Right renal pelvis (tissue), 4 donors: ENCODE measurements around the gene ZNF12. TPM values are rescaled to one million over a fixed set of nuclear protein-coding genes. Genes with fewer than 3 reads are reported as not detected.
"Not testable (repeated sequence)": the region's sequence is repeated elsewhere in the genome, so short reads cannot be mapped to it uniquely, and the experiment has no call there.

Experiments
- DNase-seq, 4 donors: peaks; one replicate each; pipeline ENCODE4 v3.0.0-alpha.2; 2013; ENCODE audit warnings: low read depth in 4 of 4, low spot score in 3 of 4, missing footprints in 1 of 4
- polyA plus RNA-seq, 4 donors: library from polyadenylated mRNA; unstranded; fragments of 120-200 nt; gene quantifications; one replicate each; pipeline ENCODE4 v1.2.1, GENCODE V29; 2013; ENCODE audit not compliant: insufficient read length in 4 of 4

Gene ZNF12
- polyA plus RNA-seq = 10 to 100 TPM; 33.9 to 46.2 (median 44.4) TPM

DNA sequence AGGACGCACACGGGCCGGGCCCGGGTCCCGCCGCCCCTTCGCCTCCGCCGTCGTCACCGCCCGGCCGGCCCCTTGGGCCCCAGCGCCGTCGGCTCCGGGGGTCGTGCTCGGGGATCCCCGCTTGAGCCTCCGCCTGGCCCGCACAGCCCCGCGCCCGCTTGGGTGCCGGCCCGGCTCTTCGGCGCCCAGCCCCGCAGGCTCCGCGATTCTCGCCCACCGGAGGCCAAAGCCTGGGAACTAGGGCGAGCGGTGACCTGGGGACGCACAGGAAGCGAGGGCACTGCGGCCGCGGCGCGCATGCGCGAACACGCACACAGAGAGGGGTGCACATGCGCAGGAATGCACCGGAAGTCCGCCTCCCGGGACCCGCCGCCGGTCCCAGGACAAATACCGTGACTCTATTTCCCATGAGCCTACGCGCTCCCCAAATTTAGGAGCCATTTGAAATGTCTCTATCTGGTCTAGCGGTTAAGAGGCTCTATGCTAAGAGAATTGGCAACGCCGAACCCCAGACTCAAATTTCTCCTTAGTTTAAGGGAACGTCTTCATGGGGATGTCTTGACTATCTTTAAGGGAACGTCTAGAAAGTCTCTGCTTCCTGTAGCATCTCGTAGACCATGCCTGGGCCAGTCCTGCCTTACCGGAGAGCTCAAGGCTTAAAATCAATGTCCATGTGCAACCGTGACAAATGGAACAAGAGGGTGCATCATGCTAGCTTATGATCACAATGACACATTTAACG, at the start of gene ZNF12:
TSS of gene ZNF12 (minus strand) at position 282 of the 742 bp plus-strand sequence. CDS start 1,774 bp downstream, outside the sequence.
- DNase-seq = peak; percentile 88 to 94 (median 90)

DNA sequence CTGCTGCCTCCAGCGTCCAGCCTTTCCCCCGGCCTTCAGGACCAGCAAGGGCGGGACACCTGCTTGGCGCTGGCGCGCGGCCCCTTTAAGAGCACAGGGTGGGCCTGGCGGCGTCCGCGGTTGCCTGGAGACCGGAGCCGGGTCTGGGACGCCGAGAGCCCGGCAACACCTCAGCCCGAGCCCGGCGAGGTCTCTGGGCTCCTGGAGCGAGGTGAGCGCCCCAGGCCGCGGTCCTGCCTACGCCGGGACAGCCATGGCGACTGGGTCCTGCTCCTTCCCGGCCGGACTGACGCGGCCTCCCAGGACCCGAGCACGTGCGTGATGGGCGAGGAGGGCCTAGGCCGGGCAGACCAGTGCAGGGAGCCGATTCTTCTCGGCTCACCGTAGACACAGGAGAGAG, 47.2 kb upstream of the ZNF12 start, which contains the start of gene RSPH10B2:
TSS of gene RSPH10B2 (plus strand) at position 140 of the 400 bp plus-strand sequence. CDS start 3,575 bp downstream, outside the sequence.
- DNase-seq = not testable (repeated sequence)

GRCh38 chr7:6750173-6750572, 43.4 kb upstream of the ZNF12 start:
- not testable (repeated sequence) for DNase-seq

DNA sequence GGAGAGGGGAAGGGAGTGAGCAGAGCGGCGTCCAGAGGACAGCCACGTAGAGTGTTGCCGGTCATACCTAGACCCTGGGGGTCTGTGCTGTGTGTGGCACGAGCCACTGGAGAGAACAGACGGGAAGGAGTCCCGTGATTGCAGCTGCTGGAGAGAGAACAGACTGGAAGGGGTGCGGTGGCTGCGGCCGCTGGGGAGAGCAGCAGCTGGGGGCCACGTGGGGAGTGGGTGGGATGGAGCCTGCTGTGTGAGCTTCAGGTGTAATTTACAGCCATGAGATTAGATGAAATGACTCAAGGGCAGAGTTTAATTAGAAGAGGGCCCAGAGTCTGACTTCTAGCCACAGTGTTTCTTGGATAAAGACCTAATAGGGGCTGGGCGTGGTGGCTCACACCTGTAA, 42.6 kb upstream of the ZNF12 start:
- DNase-seq = not testable (repeated sequence)

GRCh38 chr7:6744410-6745100, 37.8 kb upstream of the ZNF12 start:
- DNase-seq = not testable (repeated sequence)

GRCh38 chr7:6738415-6738814, 31.7 kb upstream of the ZNF12 start:
- DNase-seq = not testable (repeated sequence)

DNA sequence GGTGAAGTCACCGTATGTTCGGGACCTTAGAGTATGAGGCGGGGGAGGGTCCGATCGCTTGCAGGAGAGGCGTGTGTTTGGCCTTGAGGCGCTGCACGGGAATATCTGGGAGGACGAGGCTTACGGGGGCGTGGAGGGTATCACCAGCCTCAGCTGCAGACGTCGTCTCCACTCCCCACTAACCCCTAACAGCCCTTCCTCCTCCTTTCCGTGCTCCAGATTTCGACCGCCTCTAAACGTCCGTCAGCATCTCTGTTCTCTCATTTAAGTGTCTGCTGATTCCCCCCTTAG, 23.5 kb upstream of the ZNF12 start:
- peak in 1 of 4 donors; percentile 12 for DNase-seq

DNA sequence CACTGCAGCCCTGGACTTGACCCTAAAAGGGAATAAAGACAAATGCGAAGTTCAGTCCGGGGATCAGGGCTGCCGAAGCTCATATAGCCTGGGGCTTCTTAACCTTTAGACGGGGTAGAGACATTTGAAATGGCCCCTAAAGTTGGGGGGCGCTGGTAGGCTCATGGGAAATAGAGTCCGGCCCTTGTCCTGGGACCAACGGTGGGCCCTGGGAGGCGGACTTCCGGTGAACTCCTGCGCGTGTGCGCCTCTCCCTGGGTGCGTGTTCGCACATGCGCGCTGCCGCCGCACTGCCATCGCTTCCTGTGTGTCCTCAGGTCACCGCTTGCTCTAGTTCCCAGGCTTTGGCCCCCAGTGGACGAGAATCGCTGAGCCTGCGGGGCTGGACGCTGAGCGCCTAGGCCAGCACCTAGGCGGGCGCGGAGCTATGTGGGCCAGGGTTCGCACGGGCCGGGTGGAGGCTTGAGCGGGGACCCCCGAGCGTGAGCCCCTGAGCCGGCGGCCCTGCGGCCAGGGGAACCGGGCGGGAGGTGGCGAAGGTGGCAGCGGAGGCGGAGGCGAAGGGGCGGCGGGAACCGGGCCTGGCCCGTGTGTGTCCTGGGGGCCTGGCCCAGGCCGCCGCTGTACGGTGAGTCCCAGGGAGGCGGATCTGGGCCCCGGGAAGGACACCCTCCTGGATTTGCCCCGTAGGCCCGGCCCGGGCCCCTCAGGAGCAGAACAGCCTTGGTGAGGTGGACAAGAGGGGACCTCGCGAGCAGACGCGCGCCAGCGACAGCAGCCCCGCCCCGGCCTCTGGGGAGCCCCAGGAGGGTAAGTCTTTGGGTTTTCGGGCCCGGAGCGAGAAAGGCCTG, 23.0 kb upstream of the ZNF12 start:
- DNase-seq = peak; percentile 84 to 89 (median 86)

DNA sequence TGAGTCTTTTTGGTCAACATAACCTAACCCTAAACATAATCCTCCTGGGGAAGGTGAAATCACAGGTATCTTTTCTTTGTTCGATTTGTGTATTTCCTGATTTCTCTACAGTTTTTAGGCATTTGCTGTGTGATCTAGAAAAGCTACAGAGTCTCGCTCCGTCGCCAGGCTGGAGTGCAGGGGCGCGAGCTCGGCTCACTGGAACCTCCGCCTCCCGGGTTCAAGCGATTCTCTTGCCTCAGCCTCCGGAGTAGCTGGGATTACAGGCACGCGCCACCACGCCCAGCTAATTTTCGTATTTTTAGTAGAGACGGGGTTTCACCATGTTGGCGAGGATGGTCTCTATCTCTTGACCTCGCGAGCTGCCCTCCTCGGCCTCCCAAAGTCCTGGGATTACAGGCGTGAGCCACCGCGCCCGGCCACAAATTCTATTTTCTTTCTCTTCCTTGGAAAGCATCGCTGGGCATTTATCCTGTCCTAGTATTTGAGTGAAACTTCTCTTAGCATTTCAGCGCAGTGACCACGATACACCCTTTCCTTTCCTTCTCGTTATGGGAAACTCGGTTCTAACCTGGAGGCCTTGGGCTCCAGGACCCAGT, 22.2 kb upstream of the ZNF12 start:
- not testable (repeated sequence) for DNase-seq

DNA sequence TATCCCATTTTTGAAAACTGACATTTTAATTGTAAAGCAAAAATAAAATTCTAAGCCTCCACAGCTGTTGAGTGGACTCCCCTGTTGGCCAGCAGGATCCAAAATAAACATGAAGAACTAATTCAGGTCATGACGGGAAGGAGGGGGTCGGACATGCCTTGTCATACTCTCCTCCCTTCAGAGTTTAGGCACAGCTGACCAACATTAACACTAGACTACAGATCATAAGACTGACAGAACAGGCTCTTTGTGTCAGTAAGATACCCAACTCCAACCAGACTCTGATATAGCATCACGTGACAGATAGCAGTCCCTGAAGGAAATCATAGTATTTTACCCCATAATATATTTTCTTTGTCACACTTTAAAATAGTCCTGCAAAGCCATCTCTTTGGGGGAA, 20.9 kb upstream of the ZNF12 start:
- DNase-seq = peak in 3 of 4 donors; percentile 2 to 38 (median 31)

DNA sequence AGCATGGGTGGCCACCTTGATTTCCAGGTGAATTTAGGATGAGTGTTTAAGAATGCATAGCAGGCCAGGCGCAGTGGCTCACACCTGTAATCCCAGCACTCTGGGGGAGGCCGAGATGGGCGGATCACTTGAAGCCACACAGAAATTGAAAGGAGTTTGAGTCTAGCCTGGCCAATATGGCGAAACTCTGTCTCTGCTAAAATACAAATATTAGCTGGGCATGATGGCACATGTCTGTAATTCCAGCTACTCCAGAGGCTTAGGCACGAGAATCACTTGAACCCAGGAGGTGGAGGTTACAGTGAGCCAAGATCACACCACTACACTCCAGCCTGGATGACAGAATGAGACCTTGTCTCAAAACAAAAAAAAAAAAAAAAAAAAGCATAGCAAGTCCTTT, 19.6 kb upstream of the ZNF12 start:
- DNase-seq = not testable (repeated sequence)

- no peak for DNase-seq
Measured at GRCh38 chr7:6725003-6725402, 18.3 kb upstream of the ZNF12 start.

DNA sequence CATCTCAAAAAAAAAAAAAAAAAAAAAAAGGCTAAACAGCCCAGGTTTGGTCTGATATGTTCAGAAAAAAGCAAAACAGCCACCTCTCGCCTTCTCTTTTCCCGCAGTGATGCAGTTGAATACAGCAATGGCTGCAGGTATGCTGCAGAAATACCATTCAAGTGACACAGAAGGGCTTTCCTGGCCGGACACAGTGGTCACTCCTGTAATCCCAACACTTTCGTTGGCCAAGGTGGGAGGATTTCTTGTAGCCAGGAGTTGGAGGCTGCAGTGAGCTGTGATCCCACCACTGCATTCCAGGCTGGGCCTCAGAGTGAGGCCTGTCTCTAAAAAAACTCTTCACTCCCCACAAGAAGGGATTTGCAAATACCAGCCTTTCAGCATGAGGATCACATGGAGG, 17.6 kb upstream of the ZNF12 start:
- DNase-seq = not testable (repeated sequence)

- no peak for DNase-seq
Measured at GRCh38 chr7:6718124-6718523, 11.4 kb upstream of the ZNF12 start.

DNA sequence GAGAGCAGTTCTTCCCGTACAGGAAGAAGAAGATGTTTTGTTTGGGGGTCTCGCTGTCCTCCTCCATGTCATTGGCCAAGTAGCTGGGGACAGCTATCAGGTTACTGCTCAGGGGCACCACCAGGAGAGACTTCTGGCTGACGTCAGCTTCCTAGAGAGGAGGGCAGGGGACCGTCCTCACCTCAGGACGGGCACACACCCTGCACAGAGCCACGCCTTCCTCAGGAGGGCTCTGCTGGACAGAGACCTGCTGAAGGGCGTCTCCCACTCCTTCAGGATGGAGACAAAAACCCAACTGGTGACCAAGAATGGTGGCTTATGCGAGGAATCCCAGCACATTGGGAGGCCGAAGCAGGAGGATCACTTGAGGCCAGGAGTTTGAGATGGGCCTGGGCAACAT, 9.2 kb upstream of the ZNF12 start:
- DNase-seq = not testable (repeated sequence)

- no peak for DNase-seq
Measured at GRCh38 chr7:6714360-6714759, 7.6 kb upstream of the ZNF12 start.

- no peak for DNase-seq
Measured at GRCh38 chr7:6709808-6710207, 3.1 kb upstream of the ZNF12 start.

- no peak for DNase-seq
Measured at GRCh38 chr7:6708304-6708703, 1.6 kb upstream of the ZNF12 start.

- DNase-seq = peak in 3 of 4 donors; percentile 5 to 21 (median 18)
Measured at GRCh38 chr7:6705959-6706665, 635 bp downstream of the ZNF12 start.

DNA sequence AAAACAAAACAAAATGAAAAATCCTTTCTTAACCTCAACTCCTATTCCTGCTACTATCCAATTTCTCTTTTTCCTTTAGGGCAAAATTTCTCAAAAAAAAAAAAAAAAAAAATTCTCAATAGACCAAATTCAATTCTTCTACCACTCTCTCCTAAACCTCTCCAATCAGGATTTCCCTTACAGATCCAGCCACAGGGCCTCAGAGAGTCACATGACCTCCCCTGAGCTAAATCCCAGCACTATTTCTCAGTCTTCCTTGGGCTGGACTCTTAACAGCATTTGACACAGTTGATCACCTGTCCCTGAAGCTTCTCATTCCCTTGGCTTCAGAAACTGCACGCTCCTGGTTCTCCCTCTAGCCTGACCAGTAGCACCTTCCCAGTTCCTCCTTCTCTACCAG, 4.9 kb downstream of the ZNF12 start:
- no peak for DNase-seq
